Measurements from ENCODE around the gene PARP2. TPM values are rescaled to one million over a fixed set of nuclear protein-coding genes. Genes with fewer than 3 reads are reported as not detected.
A peak's percentile ranks its signal among the peaks of the same experiment; 100 is the strongest.

PARP2 gene
- total RNA-seq, 1 experiment from 2014 or later = 38.3 TPM

DNA sequence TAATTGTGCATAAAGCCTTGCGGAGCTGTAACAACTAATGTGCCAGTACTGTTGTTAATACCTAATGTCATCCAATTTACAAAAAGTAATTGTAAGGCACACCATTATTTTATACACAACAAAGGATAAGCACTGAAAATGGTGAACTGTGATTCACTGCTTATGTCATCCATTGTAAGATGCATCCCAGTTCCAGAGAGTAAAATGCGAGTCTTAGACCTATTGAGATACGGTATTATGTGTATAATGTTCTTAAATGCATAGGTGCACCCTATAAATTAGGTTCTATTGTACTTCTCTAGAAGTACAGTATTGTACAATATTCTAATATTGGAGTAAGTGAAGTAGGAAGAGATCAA, 406 bp downstream of the PARP2 start:
- ATAC-seq (no peak), DNase-seq (peak; percentile 32)
- intact Hi-C loops (cut with micrococcal nuclease) = loop anchor here (1.0 to 2.0 kb wide), 5 partner anchors 11 to 269 kb away; partner anchors contain the start of genes APEX1, CCNB1IP1 and TEP1

DNA sequence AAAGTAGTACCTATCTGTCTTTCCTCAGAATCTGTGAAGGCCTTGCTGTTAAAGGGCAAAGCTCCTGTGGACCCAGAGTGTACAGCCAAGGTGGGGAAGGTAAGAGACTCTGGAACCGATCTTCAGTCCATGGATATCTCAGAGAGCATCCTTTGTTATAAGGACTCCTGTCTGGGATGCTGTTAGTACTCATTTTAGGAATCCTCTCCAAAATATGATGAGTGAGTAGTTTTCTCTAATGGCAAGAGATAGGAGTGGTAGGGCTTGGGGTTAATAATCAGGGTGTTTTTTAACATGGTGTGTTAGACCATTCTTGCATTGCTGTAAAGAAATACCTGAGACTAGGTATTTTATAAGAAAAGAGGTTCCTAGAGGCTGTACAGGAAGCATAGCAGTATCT, 1.9 kb downstream of the PARP2 start:
- no peaks in the 10 kb centered on the region for H3K27me3 ChIP-seq (ENCODE audit: low read length)

More for the DNA sequence above, 406 bp downstream of the PARP2 start:
- H3K79me2 ChIP-seq (ENCODE audit: low read length) = peaks cover 22% of the 10 kb centered on the region
- H3K9me3 ChIP-seq (ENCODE audit: low read length) = no peaks in the 10 kb centered on the region
- ChIA-PET POLR2A (ENCODE audit: unreplicated experiment) (interaction anchor here (0.6 to 1.5 kb wide), 7 partner anchors 10 to 304 kb away, joined by 3 to 37 read pairs (median 6); partner anchors contain the start of genes APEX1, OSGEP, PIP4P1 and PNP), CTCF (interaction anchor here (0.6 to 1.5 kb wide), 3 partner anchors 16 to 111 kb away, joined by 3 to 6 read pairs (median 4); partner anchors contain the start of genes APEX1 and OSGEP)
- H3K9ac ChIP-seq (ENCODE audit: low read length) = peak overlapping the region; percentile 86
- no peaks in the 10 kb centered on the region for H3K27me3 ChIP-seq (ENCODE audit: low read length)
- H3K27ac ChIP-seq (ENCODE audit: low read length) = peak overlapping the region; percentile 22
- H3K4me1 ChIP-seq (ENCODE audit: insufficient read depth, low read length) = peaks cover 9% of the 10 kb centered on the region; the same call in 1 of the 2 replicates
- no peaks in the 10 kb centered on the region for H3K9me2 ChIP-seq (replicated peaks; ENCODE audit: low read length)
- H3F3A ChIP-seq (ENCODE audit: low read length, unreplicated experiment) = no peaks in the 10 kb centered on the region
- H3K4me2 ChIP-seq (ENCODE audit: low read length) = peak overlapping the region; percentile 83
- H3K36me3 ChIP-seq (ENCODE audit: low read depth, low read length) = peaks cover 28% of the 10 kb centered on the region
- H2AFZ ChIP-seq (ENCODE audit: low read length) = peak overlapping the region; percentile 66
- TSS peak; percentile 80 for BruUV-seq (replicated peaks)
- H4K20me1 ChIP-seq (ENCODE audit: low read length) = no peaks in the 10 kb centered on the region
- no peak for TF ChIP-seq EZH2phosphoT487 (IDR thresholded peaks at IDR 0.05; ENCODE audit: borderline replicate concordance, low read length)
- TF ChIP-seq, protein P1, sequence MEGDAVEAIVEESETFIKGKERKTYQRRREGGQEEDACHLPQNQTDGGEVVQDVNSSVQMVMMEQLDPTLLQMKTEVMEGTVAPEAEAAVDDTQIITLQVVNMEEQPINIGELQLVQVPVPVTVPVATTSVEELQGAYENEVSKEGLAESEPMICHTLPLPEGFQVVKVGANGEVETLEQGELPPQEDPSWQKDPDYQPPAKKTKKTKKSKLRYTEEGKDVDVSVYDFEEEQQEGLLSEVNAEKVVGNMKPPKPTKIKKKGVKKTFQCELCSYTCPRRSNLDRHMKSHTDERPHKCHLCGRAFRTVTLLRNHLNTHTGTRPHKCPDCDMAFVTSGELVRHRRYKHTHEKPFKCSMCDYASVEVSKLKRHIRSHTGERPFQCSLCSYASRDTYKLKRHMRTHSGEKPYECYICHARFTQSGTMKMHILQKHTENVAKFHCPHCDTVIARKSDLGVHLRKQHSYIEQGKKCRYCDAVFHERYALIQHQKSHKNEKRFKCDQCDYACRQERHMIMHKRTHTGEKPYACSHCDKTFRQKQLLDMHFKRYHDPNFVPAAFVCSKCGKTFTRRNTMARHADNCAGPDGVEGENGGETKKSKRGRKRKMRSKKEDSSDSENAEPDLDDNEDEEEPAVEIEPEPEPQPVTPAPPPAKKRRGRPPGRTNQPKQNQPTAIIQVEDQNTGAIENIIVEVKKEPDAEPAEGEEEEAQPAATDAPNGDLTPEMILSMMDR (conservative IDR thresholded peaks at IDR 0.05; ENCODE audit: low read depth, low read length) = no peak
- no peak for TF ChIP-seq EZH2 (IDR thresholded peaks at IDR 0.05; ENCODE audit: low read length, unreplicated experiment)
- H3K4me3 ChIP-seq (ENCODE audit: low read length) = peak overlapping the region; percentile 71

DNA sequence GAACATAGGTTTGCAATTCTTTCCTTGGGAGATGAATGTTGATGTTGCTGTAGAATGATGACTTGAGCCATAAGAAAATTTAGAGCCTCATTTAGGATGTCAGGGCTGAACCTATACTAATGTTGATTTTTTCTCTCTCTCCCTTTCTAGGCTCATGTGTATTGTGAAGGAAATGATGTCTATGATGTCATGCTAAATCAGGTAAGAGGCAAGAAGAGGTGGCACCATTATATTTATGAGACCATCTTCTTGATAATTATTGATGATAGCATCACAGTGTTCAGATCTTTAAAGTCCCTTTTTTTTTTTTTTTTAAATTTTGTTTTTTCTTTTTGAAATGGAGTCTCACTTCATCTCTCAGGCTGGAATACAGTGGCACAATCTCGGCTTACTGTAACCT, 3.3 kb downstream of the PARP2 start:
- Histone ChIP-seq H2AFZ (ENCODE audit: low read length) (no peak overlapping the region), H3K79me2 (ENCODE audit: low read length) (peaks cover 24% of the 10 kb centered on the region), H3K27ac (ENCODE audit: low read length) (no peak overlapping the region), H3K4me3 (ENCODE audit: low read length) (no peak overlapping the region), H3K4me1 (ENCODE audit: insufficient read depth, low read length) (peaks cover 13% of the 10 kb centered on the region), H3K9me3 (ENCODE audit: low read length) (no peaks in the 10 kb centered on the region), H3K27me3 (ENCODE audit: low read length) (no peaks in the 10 kb centered on the region), H3F3A (ENCODE audit: low read length, unreplicated experiment) (no peaks in the 10 kb centered on the region), H3K9me2 (replicated peaks; ENCODE audit: low read length) (no peaks in the 10 kb centered on the region), H3K9ac (ENCODE audit: low read length) (no peak overlapping the region), H4K20me1 (ENCODE audit: low read length) (no peaks in the 10 kb centered on the region; the same call in 1 of the 2 replicates), H3K4me2 (ENCODE audit: low read length) (no peak overlapping the region), H3K36me3 (ENCODE audit: low read depth, low read length) (peaks cover 49% of the 10 kb centered on the region)
- TF ChIP-seq, protein P1 (conservative IDR thresholded peaks at IDR 0.05; ENCODE audit: low read depth, low read length) = no peak
- TF ChIP-seq EZH2phosphoT487 (IDR thresholded peaks at IDR 0.05; ENCODE audit: borderline replicate concordance, low read length) (no peak), EZH2 (IDR thresholded peaks at IDR 0.05; ENCODE audit: low read length, unreplicated experiment) (no peak)
- POLR2A ChIA-PET (ENCODE audit: unreplicated experiment) = no interaction called here
- DNase-seq (no peak), ATAC-seq (no peak)
- CTCF ChIA-PET = no interaction called here
- intact Hi-C loops (cut with micrococcal nuclease) = no loop called here
- BruUV-seq (replicated peaks) = no TSS peak

More for the DNA sequence above, 1.9 kb downstream of the PARP2 start:
- ATAC-seq = no peak
- CTCF ChIA-PET = no interaction called here
- Histone ChIP-seq H3K9me2 (replicated peaks; ENCODE audit: low read length) (no peaks in the 10 kb centered on the region), H3K79me2 (ENCODE audit: low read length) (peaks cover 22% of the 10 kb centered on the region), H3F3A (ENCODE audit: low read length, unreplicated experiment) (no peaks in the 10 kb centered on the region), H4K20me1 (ENCODE audit: low read length) (no peaks in the 10 kb centered on the region; the same call in 1 of the 2 replicates), H2AFZ (ENCODE audit: low read length) (no peak overlapping the region), H3K27ac (ENCODE audit: low read length) (no peak overlapping the region), H3K9ac (ENCODE audit: low read length) (no peak overlapping the region), H3K4me2 (ENCODE audit: low read length) (no peak overlapping the region), H3K4me1 (ENCODE audit: insufficient read depth, low read length) (peaks cover 15% of the 10 kb centered on the region), H3K9me3 (ENCODE audit: low read length) (no peaks in the 10 kb centered on the region), H3K36me3 (ENCODE audit: low read depth, low read length) (peaks cover 37% of the 10 kb centered on the region), H3K4me3 (ENCODE audit: low read length) (no peak overlapping the region)
- POLR2A ChIA-PET (ENCODE audit: unreplicated experiment) = no interaction called here
- no TSS peak for BruUV-seq (replicated peaks)
- intact Hi-C loops (cut with micrococcal nuclease) = no loop called here
- TF ChIP-seq, protein P1 (conservative IDR thresholded peaks at IDR 0.05; ENCODE audit: low read depth, low read length) = no peak
- TF ChIP-seq EZH2 (IDR thresholded peaks at IDR 0.05; ENCODE audit: low read length, unreplicated experiment) (no peak), EZH2phosphoT487 (IDR thresholded peaks at IDR 0.05; ENCODE audit: borderline replicate concordance, low read length) (no peak)
- no peak for DNase-seq

Data from PC-3 (cell line).